WTC11 (cell line): Measurements from ENCODE around the gene NUDT15. TPM values are rescaled to one million over a fixed set of nuclear protein-coding genes. Genes with fewer than 3 reads are reported as not detected.
A peak's percentile ranks its signal among the peaks of the same experiment; 100 is the strongest.

ENCODE experiments used
- ATAC-seq: fragments of 200-7000 bp; cut with Tn5 transposase; 2 replicates; pipeline ENCODE4 v1.10.0; 2021; ENCODE audit warnings: mild to moderate bottlenecking, moderate library complexity
- CTCF ChIA-PET: fragments of 300-600 bp; sonication (Branson Sonifier 250); formaldehyde crosslinking; loops from one replicate; lab custom pipeline; 2021; ENCODE audit warnings: antibody characterized with exemption; lab: Charles Lee
- POLR2A ChIA-PET: fragments of 350-600 bp; sonication (Branson Sonifier 250); formaldehyde crosslinking; loops from one replicate; lab custom pipeline; 2021; ENCODE audit warnings: antibody characterized with exemption; lab: Charles Lee
- DNase-seq: peaks from one replicate; pipeline ENCODE4 v3.0.0; 2021; ENCODE audit warnings: low spot score
- H3K27ac Mint-ChIP-seq: 2 replicates; pipeline ENCODE4 v1.8.0; 2021; ENCODE audit warnings: mixed read lengths
- H3K27me3 Mint-ChIP-seq: 2 replicates; pipeline ENCODE4 v1.8.0; 2021; ENCODE audit warnings: low read depth, mild to moderate bottlenecking, moderate library complexity, mixed read lengths
- H3K36me3 Mint-ChIP-seq: 2 replicates; pipeline ENCODE4 v1.8.0; 2021; ENCODE audit warnings: mixed read lengths
- H3K4me1 Mint-ChIP-seq: 2 replicates; pipeline ENCODE4 v1.8.0; 2022; ENCODE audit warnings: mixed read lengths
- H3K4me3 Mint-ChIP-seq: 2 replicates; pipeline ENCODE4 v1.8.0; 2021; ENCODE audit warnings: mild to moderate bottlenecking, moderate library complexity, mixed read lengths
- H3K9me3 Mint-ChIP-seq: 2 replicates; pipeline ENCODE4 v1.8.0; 2021; ENCODE audit warnings: mixed read lengths
- ESRRA ChIP-seq: sonication (generic); formaldehyde crosslinking; IDR thresholded peaks from 2 replicates; pipeline ENCODE4 v1.8.1; 2022; ENCODE audit warnings: mild to moderate bottlenecking, missing genetic modification reagents, borderline replicate concordance
- HMGA2 ChIP-seq: fragments of 250-450 bp; sonication (Bioruptor Pico); IDR thresholded peaks from 2 replicates; pipeline ENCODE4 v1.4.0; 2021; ENCODE audit warnings: mild to moderate bottlenecking, moderate library complexity
- NFATC4 ChIP-seq: fragments of 250-450 bp; sonication (Bioruptor Pico); IDR thresholded peaks from 2 replicates; pipeline ENCODE4 v1.9.0; 2021; ENCODE audit warnings: mild to moderate bottlenecking
- NFE2L1 ChIP-seq: sonication (generic); formaldehyde crosslinking; IDR thresholded peaks from 2 replicates; pipeline ENCODE4 v1.8.1; 2023; ENCODE audit warnings: missing genetic modification reagents
- NR1H2 ChIP-seq: sonication (generic); formaldehyde crosslinking; IDR thresholded peaks from 2 replicates; pipeline ENCODE4 v1.9.0; 2021; ENCODE audit warnings: mild to moderate bottlenecking, moderate library complexity, missing genetic modification reagents
- PRRX2 ChIP-seq: fragments of 250-450 bp; sonication (Bioruptor Pico); IDR thresholded peaks from 2 replicates; pipeline ENCODE4 v1.8.0; 2021; ENCODE audit warnings: mild to moderate bottlenecking
- RELA ChIP-seq: sonication (generic); formaldehyde crosslinking; IDR thresholded peaks from 2 replicates; pipeline ENCODE4 v1.8.1; 2022; ENCODE audit warnings: missing genetic modification reagents, mild to moderate bottlenecking, borderline replicate concordance
- SMAD3 ChIP-seq: sonication (generic); formaldehyde crosslinking; IDR thresholded peaks from 2 replicates; pipeline ENCODE4 v1.8.0; 2022; ENCODE audit warnings: missing genetic modification reagents, mild to moderate bottlenecking, borderline replicate concordance
- ZNF121 ChIP-seq: sonication (generic); formaldehyde crosslinking; IDR thresholded peaks from 2 replicates; pipeline ENCODE4 v1.8.0; 2023; ENCODE audit warnings: missing genetic modification reagents
- ZNF138 ChIP-seq: sonication (generic); formaldehyde crosslinking; conservative IDR thresholded peaks from 2 replicates; pipeline ENCODE4 v1.8.1; 2022; ENCODE audit warnings: mild to moderate bottlenecking, moderate library complexity, missing genetic modification reagents
- ZNF232 ChIP-seq: sonication (generic); formaldehyde crosslinking; IDR thresholded peaks from 2 replicates; pipeline ENCODE4 v1.8.0; 2022; ENCODE audit warnings: mild to moderate bottlenecking, missing genetic modification reagents
- total RNA-seq: library from RNA; stranded (reverse); gene quantifications from 3 replicates; pipeline ENCODE4 v1.2.3, GENCODE V29; 2021
- TF ChIP-seq, protein P1 (sequence below): fragments of 250-450 bp; sonication (Bioruptor Pico); IDR thresholded peaks from 2 replicates; pipeline ENCODE4 v1.8.0; 2021; ENCODE audit warnings: mild to moderate bottlenecking
- TF ChIP-seq, protein P2 (sequence below): sonication (generic); formaldehyde crosslinking; IDR thresholded peaks from 2 replicates; pipeline ENCODE4 v1.8.0; 2022; ENCODE audit warnings: mild to moderate bottlenecking, missing genetic modification reagents
- TF ChIP-seq, protein P3 (sequence below): sonication (generic); formaldehyde crosslinking; IDR thresholded peaks from 2 replicates; pipeline ENCODE4 v1.8.0; 2022; ENCODE audit warnings: mild to moderate bottlenecking, missing genetic modification reagents
- TF ChIP-seq, protein P4 (sequence below): sonication (generic); formaldehyde crosslinking; IDR thresholded peaks from 2 replicates; pipeline ENCODE4 v1.8.1; 2023; ENCODE audit warnings: mild to moderate bottlenecking, missing genetic modification reagents
- TF ChIP-seq, protein P5 (sequence below): sonication (generic); formaldehyde crosslinking; IDR thresholded peaks from 2 replicates; pipeline ENCODE4 v1.8.1; 2023; ENCODE audit warnings: mild to moderate bottlenecking, missing genetic modification reagents, borderline replicate concordance

Gene NUDT15
- total RNA-seq, 1 experiment from 2014 or later = 48.8 TPM

DNA sequence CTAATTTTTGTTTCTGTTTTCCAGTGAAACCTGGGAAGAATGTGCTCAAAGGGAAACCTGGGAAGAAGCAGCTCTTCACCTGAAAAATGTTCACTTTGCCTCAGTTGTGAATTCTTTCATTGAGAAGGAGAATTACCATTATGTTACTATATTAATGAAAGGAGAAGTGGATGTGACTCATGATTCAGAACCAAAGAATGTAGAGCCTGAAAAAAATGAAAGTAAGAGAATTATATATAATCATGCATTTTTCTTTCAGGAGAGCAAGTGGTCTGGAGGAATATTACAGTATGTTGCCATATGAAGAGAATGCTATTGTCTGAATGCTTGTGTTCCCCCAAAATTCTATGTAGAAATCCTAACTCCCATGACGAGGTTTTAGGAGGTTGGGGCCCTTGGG lies 3.4 kb downstream of the NUDT15 start (continued):
- TF ChIP-seq, protein P1, sequence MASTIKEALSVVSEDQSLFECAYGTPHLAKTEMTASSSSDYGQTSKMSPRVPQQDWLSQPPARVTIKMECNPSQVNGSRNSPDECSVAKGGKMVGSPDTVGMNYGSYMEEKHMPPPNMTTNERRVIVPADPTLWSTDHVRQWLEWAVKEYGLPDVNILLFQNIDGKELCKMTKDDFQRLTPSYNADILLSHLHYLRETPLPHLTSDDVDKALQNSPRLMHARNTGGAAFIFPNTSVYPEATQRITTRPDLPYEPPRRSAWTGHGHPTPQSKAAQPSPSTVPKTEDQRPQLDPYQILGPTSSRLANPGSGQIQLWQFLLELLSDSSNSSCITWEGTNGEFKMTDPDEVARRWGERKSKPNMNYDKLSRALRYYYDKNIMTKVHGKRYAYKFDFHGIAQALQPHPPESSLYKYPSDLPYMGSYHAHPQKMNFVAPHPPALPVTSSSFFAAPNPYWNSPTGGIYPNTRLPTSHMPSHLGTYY (CRISPR knock-in tag) = no peak
- TF ChIP-seq SMAD3 (CRISPR knock-in tag) (no peak), HMGA2 (no peak)
- TF ChIP-seq, protein P2, sequence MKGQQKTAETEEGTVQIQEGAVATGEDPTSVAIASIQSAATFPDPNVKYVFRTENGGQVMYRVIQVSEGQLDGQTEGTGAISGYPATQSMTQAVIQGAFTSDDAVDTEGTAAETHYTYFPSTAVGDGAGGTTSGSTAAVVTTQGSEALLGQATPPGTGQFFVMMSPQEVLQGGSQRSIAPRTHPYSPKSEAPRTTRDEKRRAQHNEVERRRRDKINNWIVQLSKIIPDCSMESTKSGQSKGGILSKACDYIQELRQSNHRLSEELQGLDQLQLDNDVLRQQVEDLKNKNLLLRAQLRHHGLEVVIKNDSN = no peak

DNA sequence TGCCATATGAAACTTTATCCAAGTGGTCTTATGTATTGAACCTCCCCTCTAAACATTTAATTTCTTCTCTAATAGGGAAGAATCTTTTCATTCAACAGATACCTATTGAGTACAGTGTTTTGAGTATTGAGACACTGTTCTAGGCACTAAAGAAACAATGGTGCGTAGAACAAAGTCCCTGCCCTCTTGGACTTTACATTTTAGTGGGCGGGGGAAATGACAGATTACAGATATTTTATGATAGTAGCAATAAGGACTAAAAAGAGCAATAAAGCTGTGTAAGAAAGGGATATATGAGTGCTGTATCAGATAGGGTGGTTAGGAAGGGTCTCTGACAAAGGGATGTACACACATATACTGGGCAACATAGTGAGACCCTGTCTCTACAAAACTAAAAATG lies 5.4 kb downstream of the NUDT15 start:
- H3K4me1 Mint-ChIP-seq = peaks cover 10% of the 10 kb centered on the region
- no peak overlapping the region for H3K4me3 Mint-ChIP-seq
- TF ChIP-seq PRRX2 (CRISPR knock-in tag) = no peak
- TF ChIP-seq ZNF121 = peak; percentile 31; the same call in 1 of the 2 replicates
- ChIA-PET POLR2A (no interaction called here), CTCF (no interaction called here)
- no peak for DNase-seq
- peaks cover 46% of the 10 kb centered on the region for H3K36me3 Mint-ChIP-seq
- no peak for ATAC-seq
- no peak overlapping the region for H3K27ac Mint-ChIP-seq
- no peaks in the 10 kb centered on the region for H3K9me3 Mint-ChIP-seq
- H3K27me3 Mint-ChIP-seq = no peaks in the 10 kb centered on the region

DNA sequence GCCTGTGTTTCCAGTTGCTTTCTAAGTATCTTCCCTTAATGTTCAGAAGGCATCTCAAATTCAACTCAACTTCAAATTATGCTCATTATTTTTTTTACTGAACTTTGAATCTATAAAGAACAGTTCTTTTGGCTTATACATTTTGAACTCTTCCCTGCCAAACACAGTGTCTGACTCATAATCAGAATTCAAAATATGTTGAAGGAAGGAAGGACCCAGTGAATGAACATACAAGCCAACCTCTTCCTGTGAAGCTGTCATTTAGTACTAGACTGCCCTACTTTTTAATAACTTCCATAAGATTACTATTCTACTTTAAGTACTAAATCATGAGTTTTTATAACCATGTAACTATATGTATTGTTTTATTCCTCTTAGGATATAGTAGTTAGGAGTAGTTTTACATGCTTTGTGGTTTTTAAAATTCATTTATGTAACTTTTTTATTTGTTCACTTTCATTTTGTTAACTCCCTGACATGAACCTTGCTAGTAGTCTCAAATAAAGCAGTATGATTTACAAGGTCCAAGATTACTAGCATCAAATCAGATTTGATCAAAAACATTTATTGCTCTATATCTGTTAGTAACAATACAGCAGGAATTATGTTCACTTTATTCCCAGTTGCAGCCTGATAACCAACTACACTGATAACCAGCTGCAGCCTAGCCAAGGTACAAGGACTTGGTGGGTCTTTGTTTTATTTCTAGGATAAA lies 6.4 kb downstream of the NUDT15 start:
- POLR2A ChIA-PET = interaction anchor here (0.9 kb wide), 1 partner anchor 671 kb away, joined by 3 read pairs; no protein-coding TSS in a partner anchor

DNA sequence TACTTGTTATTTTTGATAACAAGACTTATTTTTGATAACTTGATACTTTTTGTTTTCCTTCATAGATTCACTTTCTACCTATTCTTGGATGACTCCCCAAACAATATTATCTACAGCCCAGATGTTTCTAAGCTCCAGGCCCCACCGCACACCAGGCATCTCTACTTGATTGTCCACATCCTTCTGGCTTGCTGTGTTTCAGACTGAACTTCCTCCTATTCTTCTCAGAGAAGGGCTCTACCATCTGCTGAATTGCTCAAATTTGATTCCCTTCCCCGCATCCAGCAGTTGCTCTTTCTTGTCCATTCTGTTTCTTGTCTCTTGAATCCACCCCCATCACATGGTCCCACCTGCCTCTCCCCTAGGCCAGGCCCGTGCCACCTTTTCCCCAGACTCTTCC lies 13.0 kb downstream of the NUDT15 start:
- Mint-ChIP-seq H3K27ac (no peak overlapping the region), H3K4me3 (no peak overlapping the region), H3K4me1 (no peaks in the 10 kb centered on the region), H3K36me3 (peaks cover 71% of the 10 kb centered on the region), H3K27me3 (no peaks in the 10 kb centered on the region; the same call in 1 of the 2 replicates), H3K9me3 (peaks cover 4% of the 10 kb centered on the region)
- ChIA-PET CTCF (interaction anchor here (1.2 kb wide), 1 partner anchor 13 kb away, joined by 3 read pairs; the partner anchor contains the start of gene NUDT15), POLR2A (interaction anchor here (1.0 to 1.1 kb wide), 2 partner anchors 12 to 14 kb away, joined by 3 read pairs; partner anchors contain the start of gene NUDT15)
- ATAC-seq = no peak
- no peak for DNase-seq
- TF ChIP-seq ESRRA (no peak), NR1H2 (CRISPR knock-in tag) (no peak), NFATC4 (CRISPR knock-in tag) (no peak), NFE2L1 (CRISPR knock-in tag) (no peak), HMGA2 (no peak)
- TF ChIP-seq, protein P3, sequence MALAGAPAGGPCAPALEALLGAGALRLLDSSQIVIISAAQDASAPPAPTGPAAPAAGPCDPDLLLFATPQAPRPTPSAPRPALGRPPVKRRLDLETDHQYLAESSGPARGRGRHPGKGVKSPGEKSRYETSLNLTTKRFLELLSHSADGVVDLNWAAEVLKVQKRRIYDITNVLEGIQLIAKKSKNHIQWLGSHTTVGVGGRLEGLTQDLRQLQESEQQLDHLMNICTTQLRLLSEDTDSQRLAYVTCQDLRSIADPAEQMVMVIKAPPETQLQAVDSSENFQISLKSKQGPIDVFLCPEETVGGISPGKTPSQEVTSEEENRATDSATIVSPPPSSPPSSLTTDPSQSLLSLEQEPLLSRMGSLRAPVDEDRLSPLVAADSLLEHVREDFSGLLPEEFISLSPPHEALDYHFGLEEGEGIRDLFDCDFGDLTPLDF (CRISPR knock-in tag) = no peak
- TF ChIP-seq, protein P4, sequence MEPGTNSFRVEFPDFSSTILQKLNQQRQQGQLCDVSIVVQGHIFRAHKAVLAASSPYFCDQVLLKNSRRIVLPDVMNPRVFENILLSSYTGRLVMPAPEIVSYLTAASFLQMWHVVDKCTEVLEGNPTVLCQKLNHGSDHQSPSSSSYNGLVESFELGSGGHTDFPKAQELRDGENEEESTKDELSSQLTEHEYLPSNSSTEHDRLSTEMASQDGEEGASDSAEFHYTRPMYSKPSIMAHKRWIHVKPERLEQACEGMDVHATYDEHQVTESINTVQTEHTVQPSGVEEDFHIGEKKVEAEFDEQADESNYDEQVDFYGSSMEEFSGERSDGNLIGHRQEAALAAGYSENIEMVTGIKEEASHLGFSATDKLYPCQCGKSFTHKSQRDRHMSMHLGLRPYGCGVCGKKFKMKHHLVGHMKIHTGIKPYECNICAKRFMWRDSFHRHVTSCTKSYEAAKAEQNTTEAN = no peak

More for the DNA sequence above, 6.4 kb downstream of the NUDT15 start:
- ATAC-seq (no peak), DNase-seq (no peak)
- no peaks in the 10 kb centered on the region for H3K9me3 Mint-ChIP-seq
- H3K4me3 Mint-ChIP-seq = no peak overlapping the region
- peaks cover 54% of the 10 kb centered on the region for H3K36me3 Mint-ChIP-seq
- H3K27me3 Mint-ChIP-seq = no peaks in the 10 kb centered on the region
- no peak for TF ChIP-seq ZNF138 (CRISPR knock-in tag)
- CTCF ChIA-PET = no interaction called here
- H3K27ac Mint-ChIP-seq = no peak overlapping the region
- H3K4me1 Mint-ChIP-seq = peaks cover 4% of the 10 kb centered on the region

DNA sequence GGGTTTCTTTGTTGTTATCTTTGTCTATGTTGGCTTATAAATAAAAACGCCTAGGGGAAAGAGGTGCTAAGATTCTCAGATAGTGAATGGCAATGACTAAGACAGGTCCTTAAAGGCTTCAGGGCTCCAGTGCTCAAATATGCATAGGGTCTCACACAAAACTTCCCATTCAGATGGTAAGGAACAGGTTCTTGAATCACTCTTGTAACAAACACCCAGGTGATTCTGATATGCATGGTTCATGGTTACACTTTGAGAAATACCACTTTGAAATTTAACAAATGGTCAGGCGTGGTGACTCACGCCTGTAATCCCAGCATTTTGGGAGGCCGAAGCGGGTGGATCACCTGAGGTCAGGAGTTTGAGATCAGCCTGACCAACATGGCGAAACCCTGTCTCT lies 17.1 kb downstream of the NUDT15 start:
- ATAC-seq (no peak), DNase-seq (no peak)
- POLR2A ChIA-PET = no interaction called here
- Mint-ChIP-seq H3K4me1 (no peaks in the 10 kb centered on the region), H3K27me3 (peaks cover 10% of the 10 kb centered on the region), H3K4me3 (no peak overlapping the region), H3K27ac (no peak overlapping the region), H3K36me3 (peaks cover 83% of the 10 kb centered on the region), H3K9me3 (peaks cover 45% of the 10 kb centered on the region)
- CTCF ChIA-PET = no interaction called here
- TF ChIP-seq ZNF232 (CRISPR knock-in tag) (no peak), RELA (CRISPR knock-in tag) (no peak)
- TF ChIP-seq, protein P5, sequence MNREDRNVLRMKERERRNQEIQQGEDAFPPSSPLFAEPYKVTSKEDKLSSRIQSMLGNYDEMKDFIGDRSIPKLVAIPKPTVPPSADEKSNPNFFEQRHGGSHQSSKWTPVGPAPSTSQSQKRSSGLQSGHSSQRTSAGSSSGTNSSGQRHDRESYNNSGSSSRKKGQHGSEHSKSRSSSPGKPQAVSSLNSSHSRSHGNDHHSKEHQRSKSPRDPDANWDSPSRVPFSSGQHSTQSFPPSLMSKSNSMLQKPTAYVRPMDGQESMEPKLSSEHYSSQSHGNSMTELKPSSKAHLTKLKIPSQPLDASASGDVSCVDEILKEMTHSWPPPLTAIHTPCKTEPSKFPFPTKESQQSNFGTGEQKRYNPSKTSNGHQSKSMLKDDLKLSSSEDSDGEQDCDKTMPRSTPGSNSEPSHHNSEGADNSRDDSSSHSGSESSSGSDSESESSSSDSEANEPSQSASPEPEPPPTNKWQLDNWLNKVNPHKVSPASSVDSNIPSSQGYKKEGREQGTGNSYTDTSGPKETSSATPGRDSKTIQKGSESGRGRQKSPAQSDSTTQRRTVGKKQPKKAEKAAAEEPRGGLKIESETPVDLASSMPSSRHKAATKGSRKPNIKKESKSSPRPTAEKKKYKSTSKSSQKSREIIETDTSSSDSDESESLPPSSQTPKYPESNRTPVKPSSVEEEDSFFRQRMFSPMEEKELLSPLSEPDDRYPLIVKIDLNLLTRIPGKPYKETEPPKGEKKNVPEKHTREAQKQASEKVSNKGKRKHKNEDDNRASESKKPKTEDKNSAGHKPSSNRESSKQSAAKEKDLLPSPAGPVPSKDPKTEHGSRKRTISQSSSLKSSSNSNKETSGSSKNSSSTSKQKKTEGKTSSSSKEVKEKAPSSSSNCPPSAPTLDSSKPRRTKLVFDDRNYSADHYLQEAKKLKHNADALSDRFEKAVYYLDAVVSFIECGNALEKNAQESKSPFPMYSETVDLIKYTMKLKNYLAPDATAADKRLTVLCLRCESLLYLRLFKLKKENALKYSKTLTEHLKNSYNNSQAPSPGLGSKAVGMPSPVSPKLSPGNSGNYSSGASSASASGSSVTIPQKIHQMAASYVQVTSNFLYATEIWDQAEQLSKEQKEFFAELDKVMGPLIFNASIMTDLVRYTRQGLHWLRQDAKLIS (CRISPR knock-in tag) = no peak
